Neural cell (in vitro differentiated cells): Measurements from ENCODE around the gene CCL19. TPM values are rescaled to one million over a fixed set of nuclear protein-coding genes. Genes with fewer than 3 reads are reported as not detected.
"Not testable (repeated sequence)": the region's sequence is repeated elsewhere in the genome, so short reads cannot be mapped to it uniquely, and the experiment has no call there.

Experiments used
- H2AFZ ChIP-seq: fragments of 200-600, 300-800 bp; sonication (generic), shearing (Covaris generic); 2 replicates; pipeline ENCODE4 v1.6.0; 2014; ENCODE audit warnings: low read depth, mild to moderate bottlenecking, antibody characterized with exemption, low read length, moderate library complexity
- H3F3A ChIP-seq: fragments of 200-600 bp; shearing (Covaris generic); 2 replicates; pipeline ENCODE4 v1.6.1; 2016; ENCODE audit warnings: mild to moderate bottlenecking, moderate library complexity, mixed read lengths, antibody characterized with exemption, low read length; ENCODE audit not compliant: insufficient read depth, poor library complexity, severe bottlenecking
- H3K27ac ChIP-seq: fragments of 200-600, 300-800 bp; sonication (generic), shearing (Covaris generic); 2 replicates; pipeline ENCODE4 v1.5.1; 2014; ENCODE audit warnings: mild to moderate bottlenecking, low read length, moderate library complexity
- H3K27me3 ChIP-seq: fragments of 300-800, 200-600 bp; sonication (generic), shearing (Covaris generic); 2 replicates; pipeline ENCODE4 v1.6.0; 2014; ENCODE audit warnings: mild to moderate bottlenecking, low read depth, low read length, moderate library complexity; ENCODE audit not compliant: insufficient read depth
- H3K36me3 ChIP-seq: fragments of 300-800, 200-600 bp; sonication (generic), shearing (Covaris generic); 2 replicates; pipeline ENCODE4 v1.5.1; 2014; ENCODE audit warnings: mild to moderate bottlenecking, antibody characterized with exemption, low read length, moderate library complexity; ENCODE audit not compliant: insufficient read depth
- H3K4me2 ChIP-seq: fragments of 300-800, 200-600 bp; sonication (generic), shearing (Covaris generic); 2 replicates; pipeline ENCODE4 v1.6.0; 2014; ENCODE audit warnings: mild to moderate bottlenecking, low read length
- H3K4me3 ChIP-seq: fragments of 300-800, 200-600 bp; sonication (generic), shearing (Covaris generic); 2 replicates; pipeline ENCODE4 v1.5.1; 2014; ENCODE audit warnings: mild to moderate bottlenecking, low read length, moderate library complexity
- H3K79me2 ChIP-seq: fragments of 200-600 bp; shearing (Covaris generic); replicated peaks from 2 replicates; pipeline ENCODE4 v1.6.0; 2014; ENCODE audit warnings: mild to moderate bottlenecking, low read length, moderate library complexity; ENCODE audit not compliant: insufficient read depth
- H3K9ac ChIP-seq: fragments of 300-800, 200-600 bp; sonication (generic), shearing (Covaris generic); 2 replicates; pipeline ENCODE4 v1.6.1; 2016; ENCODE audit warnings: mild to moderate bottlenecking, low read length, mixed read lengths
- H3K9me2 ChIP-seq: fragments of 200-600 bp; shearing (Covaris generic); 2 replicates; pipeline ENCODE4 v1.6.1; 2016; ENCODE audit warnings: mild to moderate bottlenecking, low read length, mixed read lengths; ENCODE audit not compliant: insufficient read depth
- H3K9me3 ChIP-seq: fragments of 200-600, 300-800 bp; sonication (generic), shearing (Covaris generic); 2 replicates; pipeline ENCODE4 v1.6.1; 2016; ENCODE audit warnings: mild to moderate bottlenecking, mixed run types, low read length, moderate library complexity, mixed read lengths
- H4K20me1 ChIP-seq: fragments of 200-600 bp; shearing (Covaris generic); 2 replicates; pipeline ENCODE4 v1.6.1; 2016; ENCODE audit warnings: mild to moderate bottlenecking, mixed run types; ENCODE audit not compliant: insufficient read depth
- EP300 ChIP-seq: fragments of 450-650 bp; conservative IDR thresholded peaks from 2 replicates; pipeline ENCODE4 v1.6.1; 2014; ENCODE audit warnings: antibody characterized with exemption, mild to moderate bottlenecking, moderate library complexity; ENCODE audit not compliant: poor library complexity, severe bottlenecking
- EZH2 ChIP-seq: fragments of 200-600, 300-800 bp; shearing (Covaris generic), sonication (generic); IDR thresholded peaks from 2 replicates; pipeline ENCODE4 v1.6.1; 2014; ENCODE audit warnings: antibody characterized with exemption, low read length, borderline replicate concordance, mild to moderate bottlenecking; ENCODE audit not compliant: insufficient read depth, poor library complexity, severe bottlenecking
- MXI1 ChIP-seq: fragments of 450-650 bp; conservative IDR thresholded peaks from 2 replicates; pipeline ENCODE4 v1.6.1; 2014; ENCODE audit warnings: antibody characterized with exemption, mild to moderate bottlenecking; ENCODE audit not compliant: poor library complexity, severe bottlenecking
- RAD21 ChIP-seq: fragments of 450-650 bp; conservative IDR thresholded peaks from 2 replicates; pipeline ENCODE4 v1.6.1; 2014; ENCODE audit warnings: antibody characterized with exemption, mild to moderate bottlenecking, moderate library complexity
- REST ChIP-seq: IDR thresholded peaks from 2 replicates; pipeline ENCODE4 v1.6.1; 2012; ENCODE audit warnings: borderline replicate concordance
- polyA minus RNA-seq: library from RNA; depleted of rRNA, polyadenylated mRNA; stranded (reverse); fragments of >200 nt; gene quantifications from 2 replicates; pipeline ENCODE4 v1.2.3, GENCODE V29; 2014
- polyA plus RNA-seq: library from polyadenylated mRNA; depleted of rRNA; stranded (reverse); fragments of >200 nt; gene quantifications from 2 replicates; pipeline ENCODE4 v1.2.3, GENCODE V29; 2014

CCL19 gene
- polyA plus RNA-seq, result not detected in 2 replicates
- not detected in 2 replicates for polyA minus RNA-seq

GRCh38 chr9:34690983-34691935, at the start of gene CCL19:
Gene CCL19, minus strand, starts transcription at chr9:34691276. Its CDS starts 137 bp downstream, at chr9:34691139.
- TF ChIP-seq EP300 (no peak), REST (no peak)
- Histone ChIP-seq H3F3A (no peaks in the 10 kb centered on the region), H3K9me2 (no peaks in the 10 kb centered on the region), H2AFZ (no peak within 1 kb of the TSS), H3K4me2 (no peak within 1 kb of the TSS), H3K4me3 (no peak within 1 kb of the TSS), H3K9ac (no peak within 1 kb of the TSS), H3K27me3 (no peaks in the 10 kb centered on the region), H4K20me1 (no peaks in the 10 kb centered on the region), H3K9me3 (no peaks in the 10 kb centered on the region), H3K27ac (no peak within 1 kb of the TSS), H3K36me3 (no peaks in the 10 kb centered on the region), H3K79me2 (no peaks in the 10 kb centered on the region)

- not testable (repeated sequence) for H3K27me3 ChIP-seq, H3K79me2 ChIP-seq, H3K9me2 ChIP-seq, H3K4me2 ChIP-seq, H3F3A ChIP-seq, H3K4me3 ChIP-seq, H4K20me1 ChIP-seq, H3K27ac ChIP-seq, H3K9ac ChIP-seq, H2AFZ ChIP-seq, H3K36me3 ChIP-seq, H3K9me3 ChIP-seq
Observed at GRCh38 chr9:34740176-34740575, 49.1 kb upstream of the CCL19 start.

GRCh38 chr9:34737677-34738260, 46.7 kb upstream of the CCL19 start:
- H3K27me3 ChIP-seq, result no peaks in the 10 kb centered on the region
- H3F3A ChIP-seq, result no peaks in the 10 kb centered on the region
- H3K79me2 ChIP-seq, result no peaks in the 10 kb centered on the region
- no peak overlapping the region for H3K9ac ChIP-seq
- TF ChIP-seq EZH2 (no peak), MXI1 (no peak), EP300 (no peak), RAD21 (no peak)
- H3K9me2 ChIP-seq, result no peaks in the 10 kb centered on the region
- H2AFZ ChIP-seq, result no peak overlapping the region
- H3K9me3 ChIP-seq, result no peaks in the 10 kb centered on the region
- no peaks in the 10 kb centered on the region for H4K20me1 ChIP-seq
- H3K4me3 ChIP-seq, result no peak overlapping the region
- no peak overlapping the region for H3K4me2 ChIP-seq
- no peak overlapping the region for H3K27ac ChIP-seq
- no peaks in the 10 kb centered on the region for H3K36me3 ChIP-seq
